ENCODE data around the gene PPP1R13B. TPM values are rescaled to one million over a fixed set of nuclear protein-coding genes. Genes with fewer than 3 reads are reported as not detected.

PPP1R13B gene
- total RNA-seq, 1 donor from 2014 or later, result 15.8 TPM

DNA sequence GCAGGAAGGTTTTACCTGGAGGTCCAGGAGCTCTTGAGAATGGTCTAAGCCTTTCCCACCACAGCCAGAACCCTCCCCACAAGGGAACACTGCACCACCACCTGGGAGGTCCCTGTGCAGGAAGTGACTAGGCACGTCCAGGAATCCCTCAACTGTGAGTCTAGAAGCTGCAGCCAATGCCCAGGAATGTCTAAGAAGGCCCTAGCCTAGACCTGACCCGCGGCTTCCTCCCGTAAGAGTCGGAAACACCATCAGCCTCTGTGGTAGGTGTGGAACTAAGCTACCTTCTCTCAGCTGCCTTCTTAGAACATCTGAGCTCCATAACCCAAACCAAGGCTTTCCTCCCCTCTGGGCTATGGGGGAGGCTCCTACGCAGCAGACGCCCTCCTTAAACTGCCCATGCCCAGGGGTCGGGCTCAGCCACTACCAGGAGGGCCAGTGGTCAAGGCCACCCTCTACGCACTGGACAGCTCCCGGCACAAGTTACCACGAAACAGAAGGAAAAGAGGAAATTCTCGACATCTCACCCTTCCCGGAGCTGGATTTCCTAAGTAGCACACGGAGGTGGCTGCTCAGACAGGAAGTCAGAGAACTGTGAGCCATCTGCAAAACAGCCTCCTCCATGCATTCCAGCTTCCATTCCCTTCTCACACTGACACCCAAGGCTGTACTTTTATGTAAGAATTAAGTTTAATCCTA lies 106.2 kb downstream of the PPP1R13B start:
- no peak for DNase-seq

- no peak for DNase-seq
Measured at GRCh38 chr14:103739793-103740501, 107.4 kb downstream of the PPP1R13B start.

DNA sequence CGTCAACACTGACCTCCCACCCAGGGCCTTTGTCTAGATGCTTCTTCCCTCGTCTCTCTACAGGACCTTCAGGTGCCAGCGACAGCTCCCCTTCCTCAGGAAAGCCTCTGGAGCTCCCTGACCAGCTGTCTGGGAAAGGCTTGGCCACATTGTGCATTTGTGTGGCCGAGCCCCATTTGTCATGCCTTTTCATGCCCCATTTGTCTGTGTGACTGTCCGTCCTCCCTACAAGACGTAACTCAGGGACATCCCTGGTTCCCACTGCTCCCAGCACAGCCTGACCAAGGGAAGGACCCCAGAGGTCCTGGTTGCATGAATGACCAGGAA lies 107.9 kb downstream of the PPP1R13B start:
- no peak for DNase-seq

GRCh38 chr14:103738701-103739451 lies 108.5 kb downstream of the PPP1R13B start:
- peak; percentile 47 for DNase-seq

GRCh38 chr14:103738166-103738565 lies 109.2 kb downstream of the PPP1R13B start:
- DNase-seq, result no peak

- no peak for DNase-seq
Measured at GRCh38 chr14:103737432-103738045, 109.8 kb downstream of the PPP1R13B start.

GRCh38 chr14:103736546-103737431 lies 110.6 kb downstream of the PPP1R13B start:
- DNase-seq, result no peak

DNA sequence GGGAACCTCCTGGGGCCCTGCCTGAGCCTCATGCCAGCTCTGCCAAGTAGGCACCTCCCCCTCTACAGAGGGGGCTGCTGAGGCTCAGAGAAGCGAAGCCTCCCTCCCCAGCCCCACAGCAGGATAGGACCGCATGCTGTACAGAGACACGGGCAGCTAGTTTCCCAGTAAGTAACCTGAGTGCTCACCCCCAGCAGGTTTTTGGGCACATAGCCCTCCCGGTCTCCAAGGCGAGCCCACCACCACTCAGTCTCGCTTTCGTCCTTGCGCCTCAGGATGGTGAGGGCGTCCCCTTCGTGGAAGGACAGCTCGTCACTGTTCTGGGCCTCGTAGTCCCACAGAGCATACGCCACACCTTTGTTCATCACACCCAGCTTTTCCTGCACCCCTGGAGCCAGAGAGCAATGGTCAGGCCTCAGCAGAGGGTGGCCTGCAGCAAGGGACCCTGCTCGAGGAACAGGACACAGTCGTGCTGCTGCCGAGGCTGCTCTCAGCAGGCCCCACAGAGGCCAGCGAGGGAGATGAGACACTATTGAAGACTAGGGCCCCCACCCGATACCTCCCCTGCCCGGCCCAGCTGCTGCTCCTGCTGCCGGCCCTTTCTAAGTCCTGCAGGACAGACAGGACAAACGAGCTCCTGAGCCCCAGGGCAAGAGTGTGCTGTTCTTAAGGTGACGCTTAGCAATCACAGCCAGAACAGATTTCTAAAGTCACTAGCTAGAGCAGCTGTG lies 111.4 kb downstream of the PPP1R13B start:
- no peak for DNase-seq

GRCh38 chr14:103735439-103735814 lies 111.9 kb downstream of the PPP1R13B start:
- DNase-seq, result no peak

GRCh38 chr14:103735022-103735421 lies 112.4 kb downstream of the PPP1R13B start:
- no peak for DNase-seq

DNA sequence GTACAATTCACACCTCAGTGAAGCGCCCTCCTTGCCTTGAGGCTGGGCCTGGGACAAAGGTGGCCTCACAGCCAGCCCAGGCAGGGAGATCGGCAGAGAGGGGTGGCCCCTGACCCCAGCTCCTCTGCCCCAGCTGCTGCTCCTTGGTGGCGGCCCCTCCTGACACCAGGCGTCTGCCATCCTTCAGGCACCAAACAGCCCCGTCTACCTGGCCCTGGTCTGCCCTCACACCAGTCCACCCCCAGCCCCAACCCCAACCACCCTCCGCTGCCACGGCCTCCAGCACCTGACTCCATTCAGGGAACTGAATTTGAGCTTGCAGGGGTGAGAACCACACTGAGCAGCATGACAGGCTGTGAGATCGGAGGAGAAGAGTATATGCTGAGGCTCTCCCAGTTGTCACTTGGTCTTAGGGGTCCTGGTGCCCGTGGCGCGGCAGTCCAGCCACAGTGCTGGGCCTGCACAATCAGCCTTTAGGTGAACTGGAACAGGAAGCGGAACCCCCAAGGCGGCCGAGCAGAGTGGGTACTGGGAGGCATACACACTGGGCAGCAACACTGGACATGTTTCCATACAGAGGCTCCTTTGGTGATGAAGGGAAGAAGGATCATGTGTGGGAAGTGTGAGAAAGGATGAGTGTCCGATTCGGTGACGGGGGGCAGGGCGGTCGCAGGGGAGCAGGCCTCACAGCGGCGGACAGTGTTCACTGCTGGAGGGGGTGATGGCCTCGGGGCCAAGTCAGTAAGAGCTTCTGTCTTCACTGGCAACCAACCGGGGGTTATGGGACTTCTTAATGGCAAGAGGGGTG lies 113.1 kb downstream of the PPP1R13B start:
- no peak for DNase-seq

GRCh38 chr14:103733651-103734050 lies 113.7 kb downstream of the PPP1R13B start:
- no peak for DNase-seq

DNA sequence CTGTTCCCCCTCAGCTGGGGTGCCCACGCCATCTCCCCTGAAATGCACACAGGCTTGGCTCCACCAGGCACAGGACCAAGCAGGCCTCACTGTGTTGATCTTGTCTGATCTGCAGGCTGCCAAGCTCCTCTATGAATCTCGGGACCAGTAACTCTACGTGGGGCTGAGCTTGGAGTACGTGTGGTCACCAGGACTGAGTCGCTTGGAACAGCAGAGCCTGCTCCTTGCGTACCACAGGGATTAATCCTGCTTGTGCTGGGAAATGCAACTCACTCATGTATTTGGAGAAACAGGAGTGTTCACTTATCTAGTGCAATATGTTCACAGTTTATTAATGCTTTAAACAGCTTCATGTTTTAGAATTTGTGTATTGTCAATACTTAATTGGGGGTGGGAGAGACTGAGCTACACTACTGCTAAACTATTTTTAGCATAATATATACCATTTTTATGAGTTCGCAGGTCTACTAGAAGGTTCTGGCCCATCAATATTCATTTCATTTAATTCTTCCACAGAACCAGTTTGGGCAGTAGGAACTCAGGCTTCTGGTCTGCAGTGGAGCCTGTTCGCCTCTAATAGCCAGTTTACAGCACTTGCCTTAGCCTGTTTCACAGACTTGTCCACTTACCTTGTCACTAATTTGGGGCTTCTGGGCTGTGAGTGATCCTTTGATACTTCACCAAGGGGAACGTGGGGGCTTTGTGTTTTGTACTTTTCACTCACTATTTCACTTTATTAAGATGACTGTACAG lies 114.3 kb downstream of the PPP1R13B start:
- DNase-seq, result no peak

GRCh38 chr14:103731916-103732867 lies 115.2 kb downstream of the PPP1R13B start:
- DNase-seq, result no peak

DNA sequence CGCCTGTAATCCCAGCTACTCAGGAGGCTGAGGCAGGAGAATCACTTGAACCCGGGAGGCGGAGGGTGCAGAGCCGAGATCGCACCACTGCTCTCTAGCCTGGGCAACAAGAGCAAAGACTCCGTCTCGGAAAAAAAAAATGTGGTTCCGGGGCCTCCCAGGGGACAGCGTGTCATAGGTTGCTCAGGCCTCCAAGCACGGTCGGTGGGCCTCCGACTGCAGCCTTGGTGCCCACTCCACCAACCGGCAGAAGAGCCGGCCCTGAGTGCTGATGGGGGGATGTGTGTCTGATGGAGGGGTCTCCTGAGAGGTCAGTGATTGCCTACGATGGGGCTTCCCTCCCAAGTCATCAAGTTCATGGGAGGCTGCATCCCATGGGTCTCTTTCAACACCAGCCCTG lies 115.9 kb downstream of the PPP1R13B start:
- no peak for DNase-seq

DNA sequence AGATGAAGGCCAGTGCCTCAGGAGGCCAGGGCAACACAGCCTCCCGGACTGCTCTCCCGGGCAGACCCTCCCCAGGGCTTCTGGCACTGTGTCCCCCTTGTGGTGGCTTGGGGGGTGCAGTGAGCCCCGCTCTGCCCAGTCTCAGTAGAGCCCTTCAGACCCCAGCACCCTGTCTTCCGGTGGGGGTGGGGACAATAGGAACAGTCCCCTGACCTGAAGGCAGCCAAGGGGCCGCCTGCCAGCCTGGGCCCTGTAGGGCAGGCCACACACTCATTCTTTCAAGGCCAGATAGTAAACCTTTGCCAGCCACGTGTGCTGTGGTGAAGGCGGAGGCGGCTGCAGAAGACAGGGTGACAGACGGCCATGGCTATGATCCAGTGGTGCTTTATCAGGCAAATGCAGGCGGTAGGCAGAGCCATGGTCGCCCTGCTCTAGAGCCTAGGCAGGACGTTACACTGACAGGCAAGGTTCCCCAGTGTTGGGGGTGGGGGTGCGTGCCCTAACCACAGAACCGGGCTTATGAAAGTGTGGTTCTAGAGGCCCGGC lies 116.8 kb downstream of the PPP1R13B start:
- DNase-seq, result no peak

DNA sequence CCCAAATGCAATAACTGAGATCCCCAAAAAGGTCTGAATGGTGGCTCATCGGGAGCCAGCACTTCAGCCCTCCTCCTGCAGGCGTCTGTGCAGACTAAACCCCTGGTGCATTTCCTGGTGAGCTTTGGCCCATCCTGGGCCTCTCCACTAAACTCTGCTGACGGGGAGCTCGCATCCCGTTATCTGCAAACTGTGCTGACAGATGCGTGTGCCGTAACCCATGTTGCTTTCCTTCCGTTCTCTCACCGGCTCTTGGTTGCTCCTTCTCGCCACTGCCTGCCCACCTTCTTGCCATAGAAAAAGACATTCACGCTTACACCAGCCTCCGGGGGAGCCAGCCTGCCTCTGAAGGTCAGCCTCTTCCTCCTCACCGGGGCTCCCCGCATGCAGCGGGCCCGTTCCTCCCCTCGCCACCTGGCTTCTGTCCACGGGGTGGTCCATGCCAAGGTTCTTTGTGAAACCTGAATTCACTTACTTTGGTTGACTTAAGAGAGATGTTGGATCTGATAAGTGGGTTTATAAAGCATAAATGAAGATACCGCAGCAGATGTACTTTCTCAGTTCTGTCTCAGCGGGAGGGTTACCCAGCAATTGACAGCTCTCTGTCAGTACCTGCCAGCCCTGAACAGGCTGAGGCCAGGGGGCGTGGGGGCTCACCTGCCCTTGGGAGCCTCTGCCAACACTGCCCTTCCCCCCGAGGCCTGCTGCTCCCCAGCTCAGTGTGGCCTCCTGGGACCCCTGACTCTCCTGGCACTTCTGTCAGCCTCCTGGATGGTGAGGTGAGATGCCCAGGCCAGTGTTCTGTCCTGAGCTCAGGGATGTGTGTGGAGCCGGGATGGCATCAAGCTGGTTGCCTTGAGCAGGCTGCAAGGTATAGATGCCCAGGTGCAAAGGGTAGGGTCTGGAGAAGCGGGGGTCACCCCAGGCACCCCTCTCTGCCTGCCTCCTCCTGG lies 117.6 kb downstream of the PPP1R13B start:
- no peak for DNase-seq

Data from occipital lobe (tissue), 2 donors.